ENCODE measurements around the gene CYTH1. TPM values are rescaled to one million over a fixed set of nuclear protein-coding genes. Genes with fewer than 3 reads are reported as not detected.

The CYTH1 gene
- total and polyA plus RNA-seq, 10 of the 15 experiments (the other 5 are each of a cell fraction or from before 2014, with no cell fraction given) = 6.6 to 188 (median 145) TPM

GRCh38 chr17:78718575-78719208 is 63.4 kb downstream of the CYTH1 start:
- peak overlapping the region; percentile 35; the same call in 1 of the 2 replicates for H3K9ac ChIP-seq (ENCODE audit: control insufficient read depth, insufficient read depth, low read length)
- TF ChIP-seq LARP7 (IDR thresholded peaks at IDR 0.05) (peak; percentile 46; the same call in 1 of the 2 replicates), TAF1 (IDR thresholded peaks at IDR 0.05; ENCODE audit: borderline replicate concordance, low read depth, low read length) (no peak), POLR2A (IDR thresholded peaks at IDR 0.05; ENCODE audit: low read depth, low read length) (0 out of 2 replicates have a peak, but pooled peaks have one; percentile 29), IKZF2 (IDR thresholded peaks at IDR 0.05) (no peak), RB1 (IDR thresholded peaks at IDR 0.05; ENCODE audit: borderline replicate concordance) (0 out of 2 replicates have a peak, but pooled peaks have one; percentile 22), MTA2 (IDR thresholded peaks at IDR 0.05; ENCODE audit: low read depth) (no peak), TBL1XR1 (IDR thresholded peaks at IDR 0.05; ENCODE audit: low read depth, low read length) (no peak), MEF2B (IDR thresholded peaks at IDR 0.05; ENCODE audit: partially characterized antibody, poor library complexity, severe bottlenecking) (peak; percentile 0)
- BruUV-seq (replicated peaks) = no TSS peak
- ATAC-seq = 0 out of 3 replicates have a peak, but pooled peaks have one; percentile 1
- RAD21 ChIA-PET (ENCODE audit: unreplicated experiment) = interaction anchor here (1.0 to 20.7 kb wide), 8 partner anchors 10 to 61 kb away, joined by 3 to 537 read pairs (median 8); no protein-coding TSS in a partner anchor
- SMC1A ChIA-PET (ENCODE audit: uncharacterized antibody, unreplicated experiment) = interaction anchor here (1.4 to 16.2 kb wide), 3 partner anchors 11 to 22 kb away, joined by 5 to 490 read pairs (median 40); no protein-coding TSS in a partner anchor
- H2AFZ ChIP-seq (ENCODE audit: control insufficient read depth, low read depth, low read length) = no peak overlapping the region
- no peak for DNase-seq (ENCODE audit: low read depth, low spot score)
- peaks cover 100% of the 10 kb centered on the region for H3K79me2 ChIP-seq (ENCODE audit: control insufficient read depth, insufficient read depth, low read length)
- intact Hi-C loops (cut with micrococcal nuclease; ENCODE audit: unreplicated experiment) (no loop called here), in situ Hi-C loops (cut with MboI) (no loop called here)
- 11% methylated on average over 8 of the region's 8 CpGs for WGBS (ENCODE audit: insufficient coverage, insufficient replicate concordance, low lambda C conversion rate, missing lambda C conversion rate)
- no peaks in the 10 kb centered on the region for H4K20me1 ChIP-seq (ENCODE audit: control insufficient read depth, insufficient read depth)
- H3K9me3 ChIP-seq (replicated peaks; ENCODE audit: control insufficient read depth, insufficient read depth, low read length) = no peaks in the 10 kb centered on the region
- H3K27me3 ChIP-seq (replicated peaks in 1 of 2; ENCODE audit: control insufficient read depth in 2 of 2, insufficient read depth in 2 of 2, low read length in 1 of 2) = no peaks in the 10 kb centered on the region
- peak overlapping the region; percentile 90 for H3K4me2 ChIP-seq (ENCODE audit: control insufficient read depth, insufficient read depth)
- H3K4me1 ChIP-seq (ENCODE audit: control insufficient read depth, insufficient read depth, low read length) = peaks cover 79% of the 10 kb centered on the region
- POLR2A ChIA-PET = interaction anchor here (0.6 to 13.9 kb wide), 7 partner anchors 11 to 398 kb away, joined by 3 to 384 read pairs (median 5); no protein-coding TSS in a partner anchor
- H3K4me3 ChIP-seq = peak overlapping the region; percentile 37; the same call in 1 of the 2 replicates
- H3K36me3 ChIP-seq (ENCODE audit: control insufficient read depth in 2 of 2, insufficient read depth in 2 of 2, low read length in 1 of 2) = peaks cover 0 to 12% of the 10 kb centered on the region in 2 experiments; a peak in 3 of 4 replicates
- no peak for FAIRE-seq
- H3K27ac ChIP-seq (ENCODE audit: control insufficient read depth, insufficient read depth) = peak overlapping the region; percentile 87
- CTCF ChIA-PET = interaction anchor here (0.8 to 6.1 kb wide), 6 partner anchors 10 to 125 kb away, joined by 3 to 45 read pairs (median 8); no protein-coding TSS in a partner anchor

Data from GM12878 (cell line).